Kidney (tissue), 14 donors: Measurements from ENCODE around the gene ELOB. TPM values are rescaled to one million over a fixed set of nuclear protein-coding genes. Genes with fewer than 3 reads are reported as not detected.

Source experiments
- DNase-seq, 5 donors: peaks; one replicate each; pipeline ENCODE4 v3.0.0-alpha.2; 2013 to 2020
- FAIRE-seq: peaks from 2 replicates; lab custom pipeline; 2012; peaks lifted over from hg19 to GRCh38; lab: Jason Lieb, UNC
- H3K27ac ChIP-seq, 2 donors: one replicate each; pipeline ENCODE4 v1.7.0; 2013; ENCODE audit warnings: low read depth in 2 of 2, low read length in 2 of 2, inconsistent platforms in 1 of 2
- H3K27me3 ChIP-seq: one replicate; pipeline ENCODE4 v1.7.1; 2013; ENCODE audit warnings: low read length, inconsistent platforms; ENCODE audit not compliant: control insufficient read depth, insufficient read depth
- H3K36me3 ChIP-seq, 3 donors: one replicate each; pipeline versions ENCODE4 v1.7.0 to v1.7.1; 2013; ENCODE audit warnings: low read length in 3 of 3, control low read depth in 1 of 3, inconsistent platforms in 1 of 3; ENCODE audit not compliant: insufficient read depth in 3 of 3, control insufficient read depth in 2 of 3
- H3K4me1 ChIP-seq, 3 donors: one replicate each; pipeline versions ENCODE4 v1.7.0 to v1.7.1; 2013; ENCODE audit warnings: low read length in 3 of 3, inconsistent platforms in 1 of 3, low read depth in 1 of 3; ENCODE audit not compliant: control insufficient read depth in 2 of 3, insufficient read depth in 2 of 3
- H3K4me3 ChIP-seq, 3 donors: one replicate each; pipeline versions ENCODE4 v1.7.0 to v1.8.1; 2013; ENCODE audit warnings: low read length in 3 of 3, control low read depth in 1 of 3, inconsistent platforms in 1 of 3
- H3K9ac ChIP-seq, 3 donors: one replicate each; pipeline versions ENCODE4 v1.7.0 to v1.7.1; 2013; ENCODE audit warnings: low read length in 3 of 3, control low read depth in 1 of 3, inconsistent platforms in 1 of 3
- H3K9me3 ChIP-seq, 3 donors: one replicate each; pipeline versions ENCODE4 v1.7.0 to v1.7.1; 2013; ENCODE audit warnings: low read length in 3 of 3, control low read depth in 1 of 3, inconsistent platforms in 1 of 3; ENCODE audit not compliant: control insufficient read depth in 2 of 3, insufficient read depth in 1 of 3
- CTCF ChIP-seq: IDR thresholded peaks from 3 replicates; pipeline ENCODE4 v1.5.1; 2012; ENCODE audit warnings: mild to moderate bottlenecking, moderate library complexity, borderline replicate concordance; ENCODE audit not compliant: insufficient read depth; ENCODE audit errors: extremely low read depth
- intact Hi-C: fragments of 100-400 bp; cut with DNase I; formaldehyde crosslinking; loops from one replicate; pipeline ENCODE4 v1.11.1; 2022
- polyA plus RNA-seq: library from polyadenylated mRNA; stranded (reverse); fragments of 350-450 nt; fragmentation: Illumina TruSeq; extraction: RNeasy Lipid Tissue Mini Kit (QIAGEN cat#74804); gene quantifications from one replicate; pipeline ENCODE4 v1.2.3, GENCODE V29; 2014; ENCODE audit warnings: low read depth, low replicate concordance; ENCODE audit not compliant: insufficient read depth
- total RNA-seq: library from RNA; stranded (reverse); fragmentation: NEBNext Ultra II Directional; extraction: Animal tissue kit (Norgen Biotek cat#: 25700); gene quantifications from one replicate; pipeline ENCODE4 v1.2.1, GENCODE V29; 2021
- donor health status: control.
- donor health status: control.
- donor health status: control.
- donor health status: control.
- donor health status: control.
- donor health status: DM: yes; HTN: yes; CAD: no.
- donor health status: Normal renal cell carcinoma (clear cell type).

The ELOB gene
- total and polyA plus RNA-seq, 2 donors from 2014 or later = 226 to 836 TPM

- Histone ChIP-seq H3K27me3 (no peaks in the 10 kb centered on the region), H3K9ac (no peak overlapping the region), H3K36me3 (no peaks in the 10 kb centered on the region), H3K9me3 (no peaks in the 10 kb centered on the region), H3K27ac (no peak overlapping the region), H3K4me3 (no peak overlapping the region), H3K4me1 (no peaks in the 10 kb centered on the region)
- TF ChIP-seq CTCF = no peak
- no peak for FAIRE-seq
- intact Hi-C loops = no loop called here
- no peak for DNase-seq
Observed at GRCh38 chr16:2813771-2814221, 36.7 kb upstream of the ELOB start.

GRCh38 chr16:2811703-2812471 lies 34.8 kb upstream of the ELOB start:
- H3K36me3 ChIP-seq = no peaks in the 10 kb centered on the region

DNA sequence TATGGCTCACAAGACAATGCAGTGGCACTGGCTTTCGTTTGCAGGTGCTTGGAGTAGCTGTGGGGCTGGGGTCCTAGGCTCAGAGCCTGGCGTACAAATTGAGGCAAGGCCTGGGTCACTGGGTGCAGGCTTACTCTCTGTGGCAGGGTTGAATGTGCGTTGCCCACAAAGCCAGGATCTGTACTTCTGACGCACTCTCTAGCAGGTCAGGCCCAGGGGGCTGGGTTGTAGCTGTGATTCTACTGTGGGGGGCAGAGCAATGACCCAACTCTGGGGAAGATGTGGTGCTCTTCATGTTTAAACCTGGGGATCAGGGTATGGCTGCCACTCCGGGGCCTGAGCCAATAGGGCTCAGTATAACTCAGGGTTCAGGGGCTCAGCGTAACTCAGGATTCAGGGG lies 33.6 kb upstream of the ELOB start:
- Histone ChIP-seq H3K9ac (no peak overlapping the region), H3K9me3 (no peaks in the 10 kb centered on the region), H3K4me1 (no peaks in the 10 kb centered on the region), H3K4me3 (no peak overlapping the region), H3K27me3 (no peaks in the 10 kb centered on the region), H3K36me3 (no peaks in the 10 kb centered on the region), H3K27ac (no peak overlapping the region)
- intact Hi-C loops = no loop called here
- TF ChIP-seq CTCF = no peak
- DNase-seq = peak in 1 of 5 donors; percentile 13
- no peak for FAIRE-seq

More at GRCh38 chr16:2811703-2812471, 34.8 kb upstream of the ELOB start:
- H3K9me3 ChIP-seq = no peaks in the 10 kb centered on the region
- no peak for TF ChIP-seq CTCF
- DNase-seq (peak in 1 of 5 donors; percentile 9), FAIRE-seq (no peak)
- no peak overlapping the region for H3K4me3 ChIP-seq
- no peaks in the 10 kb centered on the region for H3K27me3 ChIP-seq
- H3K27ac ChIP-seq = no peak overlapping the region
- no peak overlapping the region for H3K9ac ChIP-seq
- no peaks in the 10 kb centered on the region for H3K4me1 ChIP-seq
- intact Hi-C loops = no loop called here
